SK-N-SH treated with all-trans-retinoic acid at 6 μM for 48 hours (cell line): ENCODE results near the gene CNTN6.
A peak's percentile ranks its signal among the peaks of the same experiment; 100 is the strongest.

Experiments
- ATAC-seq: fragments of 200-7000 bp; cut with Tn5 transposase; 3 replicates; pipeline ENCODE4 v1.9.1; 2020; ENCODE audit warnings: mild to moderate bottlenecking, moderate library complexity
- ARNTL ChIP-seq: fragments of 450-650 bp; formaldehyde crosslinking; IDR thresholded peaks from 2 replicates; pipeline ENCODE4 v1.5.0; 2020; ENCODE audit warnings: low read depth, mild to moderate bottlenecking, moderate library complexity, borderline replicate concordance
- BACH2 ChIP-seq: fragments of 250-450 bp; sonication (Bioruptor Pico); IDR thresholded peaks from 2 replicates; pipeline ENCODE4 v1.9.0; 2021; ENCODE audit warnings: mild to moderate bottlenecking, borderline replicate concordance
- CSDC2 ChIP-seq: fragments of 250-450 bp; sonication (Bioruptor Pico); IDR thresholded peaks from 2 replicates; pipeline ENCODE4 v1.5.0; 2020; ENCODE audit warnings: mild to moderate bottlenecking, moderate library complexity
- ESRRG ChIP-seq: fragments of 250-450 bp; sonication (Bioruptor Pico); IDR thresholded peaks from 2 replicates; pipeline ENCODE4 v1.6.1; 2021; ENCODE audit warnings: mild to moderate bottlenecking
- GLIS3 ChIP-seq: fragments of 250-450 bp; sonication (Bioruptor Pico); IDR thresholded peaks from 2 replicates; pipeline ENCODE4 v1.5.0; 2020; ENCODE audit warnings: mild to moderate bottlenecking, moderate library complexity
- ISL1 ChIP-seq: fragments of 250-450 bp; sonication (Bioruptor Pico); IDR thresholded peaks from 2 replicates; pipeline ENCODE4 v2.1.2; 2022; ENCODE audit warnings: mild to moderate bottlenecking, moderate library complexity
- OSR1 ChIP-seq: fragments of 250-450 bp; sonication (Bioruptor Pico); IDR thresholded peaks from 2 replicates; pipeline ENCODE4 v1.8.0; 2022; ENCODE audit warnings: moderate library complexity, mild to moderate bottlenecking, inconsistent platforms
- PPARA ChIP-seq: fragments of 250-450 bp; sonication (Bioruptor Pico); IDR thresholded peaks from 2 replicates; pipeline ENCODE4 v1.5.0; 2020; ENCODE audit warnings: mild to moderate bottlenecking, borderline replicate concordance
- RARB ChIP-seq: fragments of 250-450 bp; sonication (Bioruptor Pico); IDR thresholded peaks from 2 replicates; pipeline ENCODE4 v1.8.0; 2021; ENCODE audit warnings: mild to moderate bottlenecking, moderate library complexity
- SNAI2 ChIP-seq: fragments of 250-450 bp; sonication (Bioruptor Pico); IDR thresholded peaks from 2 replicates; pipeline ENCODE4 v1.5.0; 2020; ENCODE audit warnings: mild to moderate bottlenecking, moderate library complexity
- TCF4 ChIP-seq: fragments of 250-450 bp; sonication (Bioruptor Pico); IDR thresholded peaks from 2 replicates; pipeline ENCODE4 v1.8.0; 2021; ENCODE audit warnings: mild to moderate bottlenecking, moderate library complexity, borderline replicate concordance
- TOX ChIP-seq: fragments of 250-450 bp; sonication (Bioruptor Pico); IDR thresholded peaks from 2 replicates; pipeline ENCODE4 v1.8.0; 2021; ENCODE audit warnings: mild to moderate bottlenecking, moderate library complexity, borderline replicate concordance
- ZC3H10 ChIP-seq: fragments of 250-450 bp; sonication (Bioruptor Pico); IDR thresholded peaks from 2 replicates; pipeline ENCODE4 v1.5.1; 2021; ENCODE audit warnings: mild to moderate bottlenecking, moderate library complexity
- ZFP3 ChIP-seq: fragments of 250-450 bp; sonication (Bioruptor Pico); IDR thresholded peaks from 2 replicates; pipeline ENCODE4 v1.5.0; 2020; ENCODE audit warnings: mild to moderate bottlenecking, moderate library complexity
- ZFP30 ChIP-seq: fragments of 450-650 bp; formaldehyde crosslinking; IDR thresholded peaks from 2 replicates; pipeline ENCODE4 v1.5.0; 2022; ENCODE audit warnings: mild to moderate bottlenecking, moderate library complexity
- ZNF565 ChIP-seq: fragments of 450-650 bp; formaldehyde crosslinking; conservative IDR thresholded peaks from 2 replicates; pipeline ENCODE4 v1.5.0; 2020; ENCODE audit warnings: low read depth, mild to moderate bottlenecking, moderate library complexity
- ZNF70 ChIP-seq: fragments of 450-650 bp; formaldehyde crosslinking; IDR thresholded peaks from 2 replicates; pipeline ENCODE4 v1.5.0; 2020; ENCODE audit warnings: mild to moderate bottlenecking, moderate library complexity
- ZNF8 ChIP-seq: fragments of 450-650 bp; formaldehyde crosslinking; IDR thresholded peaks from 2 replicates; pipeline ENCODE4 v1.5.0; 2020; ENCODE audit warnings: mild to moderate bottlenecking, moderate library complexity
- TF ChIP-seq, protein P1 (sequence below): fragments of 250-450 bp; sonication (Bioruptor Pico); IDR thresholded peaks from 2 replicates; pipeline ENCODE4 v1.8.0; 2021; ENCODE audit warnings: low read depth, mild to moderate bottlenecking, moderate library complexity, borderline replicate concordance
- TF ChIP-seq, protein P2 (sequence below): fragments of 250-450 bp; sonication (Bioruptor Pico); IDR thresholded peaks from 2 replicates; pipeline ENCODE4 v1.5.1; 2021; ENCODE audit warnings: mild to moderate bottlenecking, moderate library complexity
- TF ChIP-seq, protein P3 (sequence below): fragments of 250-450 bp; sonication (Bioruptor Pico); IDR thresholded peaks from 2 replicates; pipeline ENCODE4 v1.8.0; 2020; ENCODE audit warnings: mild to moderate bottlenecking, moderate library complexity, borderline replicate concordance
- TF ChIP-seq, protein P4 (sequence below): fragments of 250-450 bp; sonication (Bioruptor Pico); IDR thresholded peaks from 2 replicates; pipeline ENCODE4 v1.5.1; 2020; ENCODE audit warnings: low read depth, mild to moderate bottlenecking, moderate library complexity

The CNTN6 gene

DNA sequence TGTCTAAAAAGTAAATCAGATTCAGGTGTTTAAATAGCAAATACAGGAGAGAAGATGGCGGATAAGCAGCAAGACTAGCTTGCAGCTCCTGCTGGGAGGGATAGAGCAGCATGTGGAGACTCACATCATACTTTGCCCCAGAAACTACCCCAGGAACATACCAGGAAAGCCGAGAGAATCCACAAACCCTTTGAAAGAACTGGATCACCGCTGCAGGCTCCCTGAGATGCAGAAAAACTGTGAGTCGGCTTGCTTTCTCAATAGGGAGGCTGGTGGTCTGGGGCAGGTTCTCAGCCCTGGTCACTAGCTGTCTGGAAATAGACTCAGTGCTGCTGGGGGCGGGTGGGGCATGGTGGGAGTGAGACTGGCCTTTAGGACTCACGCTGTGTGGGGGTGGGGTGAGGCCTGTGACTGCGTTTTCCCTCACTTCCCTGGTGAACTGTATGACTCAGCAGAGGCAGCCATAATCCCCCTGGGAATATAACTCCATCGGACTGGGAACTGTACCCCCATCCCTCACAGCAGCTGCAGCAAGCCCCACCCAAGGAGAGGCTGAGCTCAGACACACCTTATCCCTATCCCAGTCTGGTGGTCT, 142.8 kb downstream of the CNTN6 start (continued):
- TF ChIP-seq ISL1 (no peak), ARNTL (CRISPR knock-in tag) (no peak)

DNA sequence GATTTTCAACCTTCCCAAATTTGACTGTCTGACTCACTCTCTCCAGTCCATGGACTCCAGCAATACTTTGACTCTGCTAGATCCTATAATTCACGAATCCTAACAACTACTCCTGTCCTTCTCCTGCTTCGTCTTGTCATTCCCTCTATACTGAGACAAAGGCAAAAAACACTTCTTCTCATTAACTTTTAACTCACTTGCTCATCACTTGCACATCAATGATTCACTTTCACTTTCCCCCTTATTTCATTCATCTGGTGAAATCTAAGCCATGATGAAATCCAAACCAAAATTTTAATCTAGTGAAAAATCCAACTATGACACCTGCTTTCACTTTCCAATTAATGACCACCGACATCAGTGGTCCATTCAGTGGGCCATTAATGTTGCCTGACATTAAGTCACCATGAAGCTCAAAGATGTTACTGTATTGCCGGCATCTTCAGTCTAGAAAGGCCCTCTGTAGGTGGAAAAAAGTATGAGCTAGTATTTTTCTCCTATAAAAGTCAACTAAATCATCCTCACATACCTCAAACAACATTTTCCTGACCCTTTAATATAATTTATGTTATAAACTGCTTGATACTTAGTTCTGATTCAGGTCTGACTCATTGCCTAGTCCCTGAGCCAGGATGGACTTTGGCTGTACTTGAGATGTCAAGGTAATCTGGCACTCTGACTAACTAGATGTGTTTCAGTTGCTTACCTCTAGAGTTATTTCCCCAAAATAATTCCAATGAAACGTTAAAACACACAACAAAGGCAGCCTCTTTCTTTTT, 158.6 kb downstream of the CNTN6 start:
- no peak for ATAC-seq
- TF ChIP-seq OSR1, result no peak
- 0 out of 2 replicates have a peak, but pooled peaks have one; percentile 33 for TF ChIP-seq ISL1
- no peak for TF ChIP-seq ESRRG

DNA sequence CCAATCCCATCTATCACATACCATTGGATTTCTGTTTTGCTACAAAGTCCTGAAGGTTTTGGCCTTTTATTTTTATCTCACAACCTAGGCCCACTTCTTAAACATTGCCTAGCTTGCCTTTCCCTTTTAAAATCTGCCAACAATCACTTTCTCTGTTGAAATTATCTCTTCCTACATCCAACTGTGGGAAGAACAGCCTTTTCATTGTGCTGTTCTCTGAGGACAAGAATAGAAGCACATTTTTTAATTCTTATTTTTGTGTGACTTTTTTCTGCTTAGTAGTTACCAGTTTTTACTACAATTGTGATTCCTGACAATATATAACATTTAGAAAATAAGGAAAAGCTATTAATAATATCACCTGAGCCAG, 159.2 kb downstream of the CNTN6 start:
- no peak for ATAC-seq
- TF ChIP-seq ESRRG (no peak), OSR1 (no peak), CSDC2 (no peak), TOX (CRISPR knock-in tag) (no peak), ZNF565 (CRISPR knock-in tag) (no peak), GLIS3 (CRISPR knock-in tag) (no peak), ZC3H10 (CRISPR knock-in tag) (no peak), RARB (no peak), TCF4 (CRISPR knock-in tag) (no peak), ARNTL (CRISPR knock-in tag) (no peak), ZNF8 (no peak), ZNF70 (CRISPR knock-in tag) (no peak), ZFP30 (CRISPR knock-in tag) (no peak)
- TF ChIP-seq, protein P1, sequence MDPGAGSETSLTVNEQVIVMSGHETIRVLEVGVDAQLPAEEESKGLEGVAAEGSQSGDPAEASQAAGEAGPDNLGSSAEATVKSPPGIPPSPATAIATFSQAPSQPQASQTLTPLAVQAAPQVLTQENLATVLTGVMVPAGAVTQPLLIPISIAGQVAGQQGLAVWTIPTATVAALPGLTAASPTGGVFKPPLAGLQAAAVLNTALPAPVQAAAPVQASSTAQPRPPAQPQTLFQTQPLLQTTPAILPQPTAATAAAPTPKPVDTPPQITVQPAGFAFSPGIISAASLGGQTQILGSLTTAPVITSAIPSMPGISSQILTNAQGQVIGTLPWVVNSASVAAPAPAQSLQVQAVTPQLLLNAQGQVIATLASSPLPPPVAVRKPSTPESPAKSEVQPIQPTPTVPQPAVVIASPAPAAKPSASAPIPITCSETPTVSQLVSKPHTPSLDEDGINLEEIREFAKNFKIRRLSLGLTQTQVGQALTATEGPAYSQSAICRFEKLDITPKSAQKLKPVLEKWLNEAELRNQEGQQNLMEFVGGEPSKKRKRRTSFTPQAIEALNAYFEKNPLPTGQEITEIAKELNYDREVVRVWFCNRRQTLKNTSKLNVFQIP (CRISPR knock-in tag), result no peak
- TF ChIP-seq, protein P2, sequence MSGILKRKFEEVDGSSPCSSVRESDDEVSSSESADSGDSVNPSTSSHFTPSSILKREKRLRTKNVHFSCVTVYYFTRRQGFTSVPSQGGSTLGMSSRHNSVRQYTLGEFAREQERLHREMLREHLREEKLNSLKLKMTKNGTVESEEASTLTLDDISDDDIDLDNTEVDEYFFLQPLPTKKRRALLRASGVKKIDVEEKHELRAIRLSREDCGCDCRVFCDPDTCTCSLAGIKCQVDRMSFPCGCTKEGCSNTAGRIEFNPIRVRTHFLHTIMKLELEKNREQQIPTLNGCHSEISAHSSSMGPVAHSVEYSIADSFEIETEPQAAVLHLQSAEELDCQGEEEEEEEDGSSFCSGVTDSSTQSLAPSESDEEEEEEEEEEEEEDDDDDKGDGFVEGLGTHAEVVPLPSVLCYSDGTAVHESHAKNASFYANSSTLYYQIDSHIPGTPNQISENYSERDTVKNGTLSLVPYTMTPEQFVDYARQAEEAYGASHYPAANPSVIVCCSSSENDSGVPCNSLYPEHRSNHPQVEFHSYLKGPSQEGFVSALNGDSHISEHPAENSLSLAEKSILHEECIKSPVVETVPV (CRISPR knock-in tag), result no peak

DNA sequence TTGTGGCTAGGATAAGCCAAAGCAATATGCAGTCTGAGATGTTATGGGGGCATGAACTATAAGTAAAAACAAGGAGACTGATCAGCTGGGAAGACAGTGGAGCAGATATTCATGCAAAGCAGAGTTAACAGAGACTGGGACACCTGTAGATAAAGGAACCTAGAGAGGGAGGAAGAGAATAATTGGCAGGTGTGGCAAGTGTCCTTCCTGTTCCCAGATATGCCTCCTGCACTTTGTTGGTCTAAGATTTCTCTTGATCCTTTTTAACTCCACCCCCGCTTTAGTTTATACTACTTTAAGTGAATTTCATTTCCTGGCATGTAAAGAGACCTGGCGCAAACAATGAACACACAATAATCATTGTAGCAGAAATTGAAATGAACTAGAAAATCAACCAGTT, 169.4 kb downstream of the CNTN6 start:
- ATAC-seq, result no peak
- TF ChIP-seq GLIS3 (CRISPR knock-in tag) (no peak), BACH2 (CRISPR knock-in tag) (no peak), RARB (no peak), ZFP3 (CRISPR knock-in tag) (no peak), ZFP30 (CRISPR knock-in tag) (no peak), ESRRG (no peak), ARNTL (CRISPR knock-in tag) (no peak), ZNF565 (CRISPR knock-in tag) (no peak), OSR1 (no peak), ZNF70 (CRISPR knock-in tag) (no peak)
- TF ChIP-seq, protein P2 (CRISPR knock-in tag), result no peak
- TF ChIP-seq, protein P3, sequence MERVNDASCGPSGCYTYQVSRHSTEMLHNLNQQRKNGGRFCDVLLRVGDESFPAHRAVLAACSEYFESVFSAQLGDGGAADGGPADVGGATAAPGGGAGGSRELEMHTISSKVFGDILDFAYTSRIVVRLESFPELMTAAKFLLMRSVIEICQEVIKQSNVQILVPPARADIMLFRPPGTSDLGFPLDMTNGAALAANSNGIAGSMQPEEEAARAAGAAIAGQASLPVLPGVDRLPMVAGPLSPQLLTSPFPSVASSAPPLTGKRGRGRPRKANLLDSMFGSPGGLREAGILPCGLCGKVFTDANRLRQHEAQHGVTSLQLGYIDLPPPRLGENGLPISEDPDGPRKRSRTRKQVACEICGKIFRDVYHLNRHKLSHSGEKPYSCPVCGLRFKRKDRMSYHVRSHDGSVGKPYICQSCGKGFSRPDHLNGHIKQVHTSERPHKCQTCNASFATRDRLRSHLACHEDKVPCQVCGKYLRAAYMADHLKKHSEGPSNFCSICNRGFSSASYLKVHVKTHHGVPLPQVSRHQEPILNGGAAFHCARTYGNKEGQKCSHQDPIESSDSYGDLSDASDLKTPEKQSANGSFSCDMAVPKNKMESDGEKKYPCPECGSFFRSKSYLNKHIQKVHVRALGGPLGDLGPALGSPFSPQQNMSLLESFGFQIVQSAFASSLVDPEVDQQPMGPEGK, result no peak

DNA sequence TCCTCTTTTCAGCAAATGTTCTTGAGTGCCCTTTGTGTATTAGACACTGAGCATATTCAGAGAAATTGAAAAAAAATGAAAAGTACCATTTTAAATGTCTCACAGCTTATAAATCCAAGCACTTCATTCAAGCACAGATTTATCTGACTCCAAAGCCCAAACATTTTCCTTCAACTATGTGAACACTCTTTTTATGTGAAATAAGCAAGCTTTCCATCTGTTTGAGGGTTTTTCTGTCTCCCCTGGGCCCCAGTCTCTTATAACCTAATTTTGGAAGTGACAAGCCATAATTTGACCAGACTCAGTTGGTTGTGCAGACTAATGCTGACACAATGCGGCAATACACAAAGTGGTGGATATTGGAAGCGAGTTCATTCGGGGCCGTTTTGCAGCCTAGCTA, 170.3 kb downstream of the CNTN6 start:
- no peak for ATAC-seq
- TF ChIP-seq ZNF8 (no peak), PPARA (CRISPR knock-in tag) (no peak), GLIS3 (CRISPR knock-in tag) (no peak), ARNTL (CRISPR knock-in tag) (no peak), ZNF70 (CRISPR knock-in tag) (no peak), CSDC2 (no peak), TOX (CRISPR knock-in tag) (no peak), ISL1 (no peak), SNAI2 (CRISPR knock-in tag) (no peak), ZC3H10 (CRISPR knock-in tag) (no peak), BACH2 (CRISPR knock-in tag) (no peak), TCF4 (CRISPR knock-in tag) (no peak), ZNF565 (CRISPR knock-in tag) (no peak), RARB (no peak), ESRRG (no peak), ZFP3 (CRISPR knock-in tag) (no peak)
- TF ChIP-seq, protein P4, sequence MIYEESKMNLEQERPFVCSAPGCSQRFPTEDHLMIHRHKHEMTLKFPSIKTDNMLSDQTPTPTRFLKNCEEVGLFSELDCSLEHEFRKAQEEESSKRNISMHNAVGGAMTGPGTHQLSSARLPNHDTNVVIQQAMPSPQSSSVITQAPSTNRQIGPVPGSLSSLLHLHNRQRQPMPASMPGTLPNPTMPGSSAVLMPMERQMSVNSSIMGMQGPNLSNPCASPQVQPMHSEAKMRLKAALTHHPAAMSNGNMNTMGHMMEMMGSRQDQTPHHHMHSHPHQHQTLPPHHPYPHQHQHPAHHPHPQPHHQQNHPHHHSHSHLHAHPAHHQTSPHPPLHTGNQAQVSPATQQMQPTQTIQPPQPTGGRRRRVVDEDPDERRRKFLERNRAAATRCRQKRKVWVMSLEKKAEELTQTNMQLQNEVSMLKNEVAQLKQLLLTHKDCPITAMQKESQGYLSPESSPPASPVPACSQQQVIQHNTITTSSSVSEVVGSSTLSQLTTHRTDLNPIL, result no peak
- TF ChIP-seq, protein P1 (CRISPR knock-in tag), result no peak
